GM12864 (cell line): ENCODE measurements around the gene RAET1G.

Source experiments
- DNase-seq: peaks from one replicate; pipeline ENCODE4 v3.0.0-alpha.2; 2011; ENCODE audit warnings: low read depth
- H3K4me3 ChIP-seq: 2 replicates; pipeline ENCODE4 v1.5.1; 2011; ENCODE audit warnings: mild to moderate bottlenecking, low read depth, low read length, control low read depth
- TF ChIP-seq, protein P1 (sequence below): IDR thresholded peaks from 2 replicates; pipeline ENCODE4 v1.5.1; 2011; ENCODE audit warnings: low read depth, mild to moderate bottlenecking, moderate library complexity, low read length, control low read depth, inconsistent platforms; ENCODE audit errors: missing control alignments

The RAET1G gene

DNA sequence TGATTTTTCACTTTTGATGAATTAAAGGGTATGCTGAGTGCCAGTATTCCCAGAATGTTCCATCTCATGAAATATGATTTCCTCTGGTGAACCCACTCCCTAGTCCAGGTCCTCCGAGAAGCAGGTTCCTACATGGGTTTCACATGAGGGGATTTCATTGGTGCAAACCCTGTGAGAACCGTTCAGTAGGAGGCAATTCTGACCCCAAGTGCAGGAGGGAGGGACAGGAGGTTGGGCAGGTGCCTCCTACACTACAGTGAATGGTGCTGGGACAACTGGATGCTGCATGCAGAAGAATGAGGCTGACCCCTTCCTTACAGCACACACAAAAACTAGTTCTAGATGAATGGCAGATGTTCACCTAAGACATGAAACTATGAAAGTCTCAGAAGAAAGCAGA lies 13.8 kb upstream of the RAET1G start:
- TF ChIP-seq, protein P1, sequence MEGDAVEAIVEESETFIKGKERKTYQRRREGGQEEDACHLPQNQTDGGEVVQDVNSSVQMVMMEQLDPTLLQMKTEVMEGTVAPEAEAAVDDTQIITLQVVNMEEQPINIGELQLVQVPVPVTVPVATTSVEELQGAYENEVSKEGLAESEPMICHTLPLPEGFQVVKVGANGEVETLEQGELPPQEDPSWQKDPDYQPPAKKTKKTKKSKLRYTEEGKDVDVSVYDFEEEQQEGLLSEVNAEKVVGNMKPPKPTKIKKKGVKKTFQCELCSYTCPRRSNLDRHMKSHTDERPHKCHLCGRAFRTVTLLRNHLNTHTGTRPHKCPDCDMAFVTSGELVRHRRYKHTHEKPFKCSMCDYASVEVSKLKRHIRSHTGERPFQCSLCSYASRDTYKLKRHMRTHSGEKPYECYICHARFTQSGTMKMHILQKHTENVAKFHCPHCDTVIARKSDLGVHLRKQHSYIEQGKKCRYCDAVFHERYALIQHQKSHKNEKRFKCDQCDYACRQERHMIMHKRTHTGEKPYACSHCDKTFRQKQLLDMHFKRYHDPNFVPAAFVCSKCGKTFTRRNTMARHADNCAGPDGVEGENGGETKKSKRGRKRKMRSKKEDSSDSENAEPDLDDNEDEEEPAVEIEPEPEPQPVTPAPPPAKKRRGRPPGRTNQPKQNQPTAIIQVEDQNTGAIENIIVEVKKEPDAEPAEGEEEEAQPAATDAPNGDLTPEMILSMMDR, result no peak
- no peak overlapping the region for H3K4me3 ChIP-seq
- no peak for DNase-seq

DNA sequence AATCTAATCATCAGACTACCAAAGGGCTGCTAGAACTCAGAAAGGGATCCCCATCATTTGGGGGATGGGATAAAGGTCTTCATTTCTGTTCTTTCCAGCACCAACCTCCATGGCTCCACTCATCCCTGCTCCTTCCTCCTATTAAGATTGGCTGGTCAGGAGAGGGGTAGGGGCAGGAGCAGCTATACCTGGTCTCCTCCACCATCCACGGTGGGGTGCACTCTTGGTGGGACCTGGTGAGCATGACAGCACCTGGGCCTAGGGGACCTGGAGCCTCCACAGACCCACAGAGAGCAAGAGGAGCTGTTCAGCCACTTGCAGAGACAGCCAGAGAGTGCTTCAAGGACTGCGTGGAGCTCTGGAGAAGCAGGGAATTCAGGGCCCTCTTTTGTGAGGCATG lies 12.7 kb upstream of the RAET1G start:
- H3K4me3 ChIP-seq, result no peak overlapping the region
- DNase-seq, result no peak
- TF ChIP-seq, protein P1, result no peak

DNA sequence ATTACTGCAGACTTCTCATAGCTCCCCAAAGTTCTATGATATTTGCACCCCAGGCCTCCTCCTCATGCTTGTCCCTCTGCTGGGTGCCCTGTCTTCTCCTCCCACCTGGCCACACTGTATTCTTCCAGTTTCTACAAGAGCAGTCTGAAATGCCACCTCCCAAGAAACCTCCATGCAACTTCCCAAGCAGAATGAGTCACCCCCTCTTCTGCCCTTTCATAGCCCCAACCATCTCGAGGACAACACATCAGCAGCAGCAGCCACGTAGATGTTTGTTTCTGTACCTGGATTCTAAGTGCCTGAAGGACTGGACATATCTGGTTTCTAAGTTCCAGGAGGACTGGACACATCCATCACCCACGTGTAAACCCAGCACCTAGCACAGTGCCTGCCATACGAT lies 12.3 kb upstream of the RAET1G start:
- TF ChIP-seq, protein P1, result no peak
- no peak overlapping the region for H3K4me3 ChIP-seq
- no peak for DNase-seq

DNA sequence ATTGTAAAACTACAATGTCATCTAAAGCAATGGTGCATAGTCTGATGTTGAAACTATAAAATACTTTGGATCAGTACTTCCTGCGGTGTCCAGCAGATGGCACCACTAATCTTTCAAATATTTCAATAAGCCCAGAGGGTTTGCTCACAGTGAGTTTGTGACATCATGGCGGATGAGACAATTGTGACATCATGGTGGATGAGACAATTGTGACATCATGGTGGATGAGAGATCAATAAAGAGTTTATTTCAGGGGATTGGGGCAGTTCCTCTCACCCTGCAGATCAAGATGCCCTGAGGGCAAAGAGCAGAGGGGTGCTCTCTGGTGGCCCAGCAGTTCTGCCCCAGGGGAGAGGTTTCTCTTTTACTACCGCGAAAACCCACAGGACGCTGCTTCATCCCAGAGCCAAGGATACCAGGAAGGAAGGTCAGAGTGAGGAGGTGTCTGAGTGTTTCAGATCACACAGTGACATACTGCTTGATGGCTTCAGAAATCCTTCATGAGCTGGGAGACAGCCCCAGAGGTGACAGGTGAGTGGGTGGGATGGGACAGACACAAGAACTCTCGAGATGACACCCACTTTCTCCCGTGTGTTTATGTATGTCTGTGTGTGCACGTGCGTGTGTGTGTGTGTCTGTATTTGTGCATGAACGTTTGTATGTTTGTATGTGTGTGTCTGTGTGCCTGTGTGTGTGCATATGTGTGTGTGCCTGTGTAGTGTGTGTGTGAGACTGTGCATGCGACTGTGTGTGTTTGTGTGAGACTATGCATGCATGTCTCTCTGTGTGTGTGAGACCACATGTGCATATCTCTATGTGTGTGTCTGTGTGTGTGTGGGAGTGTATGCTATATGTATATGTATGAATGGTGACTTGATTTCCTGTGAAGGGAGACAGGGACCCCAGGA lies 11.6 kb upstream of the RAET1G start:
- DNase-seq, result peak; percentile 26
- TF ChIP-seq, protein P1, result peak; percentile 68
- no peak overlapping the region for H3K4me3 ChIP-seq

DNA sequence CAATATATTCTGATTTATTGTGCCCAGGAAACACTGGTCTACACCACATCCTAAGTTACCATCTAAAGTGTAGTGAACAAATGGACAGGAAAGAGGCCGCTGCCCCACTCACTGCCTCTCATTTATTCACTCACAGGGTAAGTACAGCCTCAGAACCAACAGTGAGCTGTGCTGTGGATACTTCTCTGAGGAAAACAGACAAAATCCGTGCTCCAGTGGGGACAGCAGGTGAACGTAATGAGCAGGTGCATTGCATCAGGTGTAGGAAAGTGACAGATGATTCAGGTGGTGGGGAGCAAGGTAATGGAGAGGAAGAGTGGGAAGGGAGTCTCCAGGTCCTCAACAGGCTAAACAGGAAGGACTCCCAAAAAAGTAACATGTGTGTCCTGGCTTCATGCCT lies 10.5 kb upstream of the RAET1G start:
- no peak for DNase-seq
- H3K4me3 ChIP-seq, result no peak overlapping the region
- TF ChIP-seq, protein P1, result no peak

DNA sequence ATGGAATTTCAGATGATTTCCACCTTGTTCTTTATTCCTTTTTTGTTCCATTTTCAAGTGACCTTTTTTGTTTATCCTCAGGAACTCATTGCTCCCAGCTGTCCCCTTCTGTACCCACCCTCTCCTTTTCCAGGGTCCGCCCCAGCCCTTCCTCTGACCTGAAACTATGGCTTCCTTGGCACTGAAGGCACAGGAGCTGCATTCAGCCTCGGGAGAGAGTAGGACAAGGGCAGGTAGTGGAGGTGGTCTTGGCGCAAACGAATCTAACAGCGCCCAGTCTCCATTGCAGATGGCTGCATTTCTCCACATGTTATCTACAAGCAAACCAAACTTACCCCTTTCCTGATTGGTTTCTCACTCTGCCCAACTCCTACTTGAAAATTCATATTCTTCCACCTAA lies 10.1 kb upstream of the RAET1G start:
- no peak overlapping the region for H3K4me3 ChIP-seq
- no peak for DNase-seq
- TF ChIP-seq, protein P1, result no peak

DNA sequence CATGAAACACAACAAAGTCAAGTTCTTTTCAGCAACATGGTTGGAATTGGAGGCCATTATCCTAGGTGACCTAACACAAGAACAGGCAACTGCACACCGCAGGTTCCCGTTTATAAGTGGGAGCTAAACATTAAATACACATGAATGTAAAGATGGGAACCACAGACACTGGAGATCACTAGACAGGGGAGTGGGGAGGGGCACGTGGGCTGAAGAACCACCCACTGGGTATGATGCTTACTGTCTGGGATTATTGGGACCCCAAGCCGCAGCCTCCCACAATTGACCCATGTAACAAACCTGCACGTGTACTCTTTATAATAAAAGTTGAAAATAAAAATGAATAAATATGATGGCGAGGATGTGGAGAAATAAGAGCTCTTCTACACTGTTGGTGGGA lies 8.6 kb upstream of the RAET1G start:
- DNase-seq, result no peak
- TF ChIP-seq, protein P1, result no peak
- no peak overlapping the region for H3K4me3 ChIP-seq
